ENCODE results near the gene EPB41L3. TPM values are rescaled to one million over a fixed set of nuclear protein-coding genes. Genes with fewer than 3 reads are reported as not detected.

Gene EPB41L3
- total RNA-seq, result 10 to 100 TPM; 32.0 to 60.6 (median 41.8) TPM

- peak within 1 kb of the TSS; percentile 58 to 74 (median 61) for H3K4me3 ChIP-seq
- intact Hi-C loops (cut with DNase I), result loop anchor here (10.0 kb wide), 1 partner anchor 119 kb away; no protein-coding TSS in a partner anchor
- 2% methylated on average over 7 of the region's 57 CpGs for WGBS
- H3K36me3 ChIP-seq, result no peaks in the 10 kb centered on the region
- TF ChIP-seq CTCF (IDR thresholded peaks at IDR 0.05) (no peak), EP300 (IDR thresholded peaks at IDR 0.05) (no peak), POLR2AphosphoS5 (IDR thresholded peaks at IDR 0.05) (peak; percentile 17 to 62), POLR2A (IDR thresholded peaks at IDR 0.05; ENCODE audit: low read depth) (peak; percentile 5)
- no peak for DNase-seq (ENCODE audit: extremely low spot score)
- H3K27me3 ChIP-seq, result peaks cover 0 to 53% (median 0%) of the 10 kb centered on the region in 4 donors
- peak within 1 kb of the TSS; percentile 69 to 79 (median 76) for H3K27ac ChIP-seq (replicated peaks in 1 of 4)
- H3K9me3 ChIP-seq, result no peaks in the 10 kb centered on the region
- H3K4me1 ChIP-seq, result peaks cover 0 to 18% (median 12%) of the 10 kb centered on the region in 4 donors
Observed at GRCh38 chr18:5543773-5544389, at the start of gene EPB41L3. EPB41L3 (minus strand) TSS chr18:5543997; CDS start chr18:5489183, 54,814 bp downstream.

- Histone ChIP-seq H3K4me1 (no peaks in the 10 kb centered on the region), H3K27ac (replicated peaks in 1 of 4) (no peak overlapping the region), H3K4me3 (no peak overlapping the region), H3K36me3 (no peaks in the 10 kb centered on the region), H3K27me3 (no peaks in the 10 kb centered on the region), H3K9me3 (peaks cover 0 to 4% (median 0%) of the 10 kb centered on the region in 4 donors)
- TF ChIP-seq POLR2A (IDR thresholded peaks at IDR 0.05; ENCODE audit: low read depth), result no peak
- TF ChIP-seq EP300 (IDR thresholded peaks at IDR 0.05), result no peak
- no peak for TF ChIP-seq POLR2AphosphoS5 (IDR thresholded peaks at IDR 0.05)
- TF ChIP-seq CTCF (IDR thresholded peaks at IDR 0.05), result no peak
- DNase-seq (ENCODE audit: extremely low spot score), result no peak
- intact Hi-C loops (cut with DNase I), result no loop called here
Observed at GRCh38 chr18:5588529-5588928, 44.7 kb upstream of the EPB41L3 start.

- TF ChIP-seq EP300 (IDR thresholded peaks at IDR 0.05), result no peak
- Histone ChIP-seq H3K9me3 (no peaks in the 10 kb centered on the region), H3K4me1 (peaks cover 0 to 8% (median 2%) of the 10 kb centered on the region in 4 donors), H3K4me3 (no peak overlapping the region), H3K27me3 (no peaks in the 10 kb centered on the region), H3K27ac (replicated peaks in 1 of 4) (no peak overlapping the region), H3K36me3 (no peaks in the 10 kb centered on the region)
- intact Hi-C loops (cut with DNase I), result no loop called here
- DNase-seq (ENCODE audit: extremely low spot score), result no peak
- 69% methylated on average over 2 of the region's 3 CpGs for WGBS
Observed at GRCh38 chr18:5585653-5586052, 41.9 kb upstream of the EPB41L3 start.

GRCh38 chr18:5584746-5585417 lies 41.1 kb upstream of the EPB41L3 start:
- H3K4me1 ChIP-seq, result peaks cover 0 to 8% (median 2%) of the 10 kb centered on the region in 4 donors
- intact Hi-C loops (cut with DNase I), result no loop called here

More at GRCh38 chr18:5584746-5585417, 41.1 kb upstream of the EPB41L3 start:
- Histone ChIP-seq H3K27me3 (no peaks in the 10 kb centered on the region), H3K36me3 (no peaks in the 10 kb centered on the region), H3K4me3 (no peak overlapping the region), H3K9me3 (no peaks in the 10 kb centered on the region), H3K27ac (replicated peaks in 1 of 4) (no peak overlapping the region)
- TF ChIP-seq POLR2A (IDR thresholded peaks at IDR 0.05; ENCODE audit: low read depth), result no peak
- TF ChIP-seq EP300 (IDR thresholded peaks at IDR 0.05), result no peak
- no peak for TF ChIP-seq POLR2AphosphoS5 (IDR thresholded peaks at IDR 0.05)
- TF ChIP-seq CTCF (IDR thresholded peaks at IDR 0.05), result no peak
- DNase-seq (ENCODE audit: extremely low spot score), result no peak
- 85% methylated on average over 7 of the region's 7 CpGs for WGBS

Data from esophagus muscularis mucosa (tissue), 4 donors.